ENCODE measurements around the gene PPP1R26.
"Not testable (repeated sequence)": the region's sequence is repeated elsewhere in the genome, so short reads cannot be mapped to it uniquely, and the experiment has no call there.

Gene PPP1R26

DNA sequence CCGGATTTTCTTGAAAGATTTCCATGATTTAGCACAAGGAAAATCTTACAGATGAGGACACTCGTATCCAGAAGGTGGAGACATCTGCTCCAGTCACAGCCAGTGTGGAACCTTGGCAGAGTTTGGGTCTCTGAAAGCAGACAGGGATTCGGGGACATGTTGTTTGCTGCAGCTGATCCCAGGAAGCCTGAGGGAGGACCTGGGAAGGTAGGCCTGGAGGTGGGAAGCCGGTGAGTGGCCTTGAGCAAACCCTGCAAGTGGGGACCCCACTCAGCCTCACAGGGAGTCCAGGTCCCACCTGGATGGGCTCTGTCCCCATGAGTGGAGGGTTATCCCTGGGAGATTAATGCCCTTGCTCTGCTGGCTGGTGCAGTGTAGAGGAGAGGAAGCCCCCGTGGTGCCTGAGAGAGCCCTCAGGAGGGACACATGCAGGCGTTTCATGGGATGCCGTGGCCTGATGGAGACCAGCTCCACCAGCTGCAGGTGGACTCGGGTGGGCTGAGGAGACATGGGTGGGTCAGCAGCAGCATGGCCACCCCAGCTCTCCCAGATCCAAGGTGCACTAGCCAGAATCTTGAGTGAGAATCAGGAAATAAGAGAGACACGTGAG, 28.7 kb downstream of the PPP1R26 start:
- no peak for DNase-seq (ENCODE audit: low read depth, low spot score)
- in situ Hi-C loops (cut with HindIII; ENCODE audit: low sequenced_read_pairs): no loop called here
- TF ChIP-seq, protein P1, sequence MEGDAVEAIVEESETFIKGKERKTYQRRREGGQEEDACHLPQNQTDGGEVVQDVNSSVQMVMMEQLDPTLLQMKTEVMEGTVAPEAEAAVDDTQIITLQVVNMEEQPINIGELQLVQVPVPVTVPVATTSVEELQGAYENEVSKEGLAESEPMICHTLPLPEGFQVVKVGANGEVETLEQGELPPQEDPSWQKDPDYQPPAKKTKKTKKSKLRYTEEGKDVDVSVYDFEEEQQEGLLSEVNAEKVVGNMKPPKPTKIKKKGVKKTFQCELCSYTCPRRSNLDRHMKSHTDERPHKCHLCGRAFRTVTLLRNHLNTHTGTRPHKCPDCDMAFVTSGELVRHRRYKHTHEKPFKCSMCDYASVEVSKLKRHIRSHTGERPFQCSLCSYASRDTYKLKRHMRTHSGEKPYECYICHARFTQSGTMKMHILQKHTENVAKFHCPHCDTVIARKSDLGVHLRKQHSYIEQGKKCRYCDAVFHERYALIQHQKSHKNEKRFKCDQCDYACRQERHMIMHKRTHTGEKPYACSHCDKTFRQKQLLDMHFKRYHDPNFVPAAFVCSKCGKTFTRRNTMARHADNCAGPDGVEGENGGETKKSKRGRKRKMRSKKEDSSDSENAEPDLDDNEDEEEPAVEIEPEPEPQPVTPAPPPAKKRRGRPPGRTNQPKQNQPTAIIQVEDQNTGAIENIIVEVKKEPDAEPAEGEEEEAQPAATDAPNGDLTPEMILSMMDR (IDR thresholded peaks at IDR 0.05; ENCODE audit: low read depth, low read length): no peak
- no peak overlapping the region for H3K4me3 ChIP-seq (ENCODE audit: low read depth, low read length)

DNA sequence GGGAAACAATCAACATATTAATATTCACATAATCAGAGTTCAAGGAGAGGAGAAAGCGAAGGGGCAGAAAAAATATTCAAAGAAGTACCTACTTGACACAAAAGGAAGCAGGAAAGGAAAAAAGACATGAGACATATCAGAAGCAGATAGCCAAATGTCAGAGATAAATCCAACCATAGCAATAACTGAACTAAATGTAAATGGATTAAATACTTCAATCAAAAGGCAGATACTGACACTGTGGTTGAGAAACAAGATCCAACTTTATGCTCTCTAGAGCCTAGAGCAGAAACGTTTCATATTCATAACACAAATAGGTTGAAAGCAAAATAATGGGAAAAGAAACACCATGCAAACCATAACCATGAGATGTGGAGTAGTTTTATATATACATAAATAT, 29.9 kb downstream of the PPP1R26 start:
- DNase-seq (ENCODE audit: low read depth, low spot score): no peak
- TF ChIP-seq, protein P1 (IDR thresholded peaks at IDR 0.05; ENCODE audit: low read depth, low read length): no peak
- no peak overlapping the region for H3K4me3 ChIP-seq (ENCODE audit: low read depth, low read length)
- in situ Hi-C loops (cut with HindIII; ENCODE audit: low sequenced_read_pairs): no loop called here

DNA sequence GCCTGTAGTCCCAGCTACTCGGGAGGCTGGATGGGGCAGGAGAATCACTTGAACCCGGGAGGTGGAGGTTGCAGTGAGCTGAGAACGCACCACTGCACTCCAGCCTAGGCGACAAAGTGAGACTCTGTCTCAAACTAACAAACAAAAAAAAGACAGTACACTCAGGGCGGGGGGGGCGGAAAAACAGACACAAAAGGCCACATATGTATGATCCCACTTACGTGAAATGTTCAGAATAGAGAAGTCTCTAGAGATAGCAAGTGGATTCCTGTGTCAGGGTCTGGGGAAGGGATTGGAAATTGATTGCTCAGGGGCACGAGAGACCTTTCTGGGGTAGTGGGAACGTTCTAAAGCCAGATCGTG, 32.6 kb downstream of the PPP1R26 start:
- in situ Hi-C loops (cut with HindIII; ENCODE audit: low sequenced_read_pairs): no loop called here
- H3K4me3 ChIP-seq (ENCODE audit: low read depth, low read length): no peak overlapping the region
- no peak for DNase-seq (ENCODE audit: low read depth, low spot score)
- TF ChIP-seq, protein P1 (IDR thresholded peaks at IDR 0.05; ENCODE audit: low read depth, low read length): no peak

DNA sequence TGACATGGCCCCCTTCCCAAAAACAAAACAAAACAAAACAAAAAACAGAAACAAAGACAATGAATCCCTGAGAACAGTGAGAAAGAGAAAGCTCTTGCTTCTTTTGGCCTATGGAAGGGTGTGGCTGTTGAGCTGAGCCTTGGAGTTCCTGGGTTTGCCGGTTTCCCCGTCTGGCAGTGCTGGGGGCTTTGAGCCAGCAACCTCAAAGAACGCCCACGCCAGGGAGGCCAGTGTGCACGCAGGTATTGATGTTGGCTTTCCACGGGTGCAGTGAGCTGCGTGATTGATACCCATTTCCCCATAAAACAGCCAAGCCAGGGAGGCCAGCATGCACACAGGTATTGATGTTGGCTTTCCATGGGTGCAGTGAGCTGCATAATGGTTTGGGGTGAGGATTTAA, 33.3 kb downstream of the PPP1R26 start:
- peak; percentile 38 for DNase-seq (ENCODE audit: low read depth, low spot score)
- in situ Hi-C loops (cut with HindIII; ENCODE audit: low sequenced_read_pairs): no loop called here
- TF ChIP-seq, protein P1 (IDR thresholded peaks at IDR 0.05; ENCODE audit: low read depth, low read length): no peak
- no peak overlapping the region for H3K4me3 ChIP-seq (ENCODE audit: low read depth, low read length)

DNA sequence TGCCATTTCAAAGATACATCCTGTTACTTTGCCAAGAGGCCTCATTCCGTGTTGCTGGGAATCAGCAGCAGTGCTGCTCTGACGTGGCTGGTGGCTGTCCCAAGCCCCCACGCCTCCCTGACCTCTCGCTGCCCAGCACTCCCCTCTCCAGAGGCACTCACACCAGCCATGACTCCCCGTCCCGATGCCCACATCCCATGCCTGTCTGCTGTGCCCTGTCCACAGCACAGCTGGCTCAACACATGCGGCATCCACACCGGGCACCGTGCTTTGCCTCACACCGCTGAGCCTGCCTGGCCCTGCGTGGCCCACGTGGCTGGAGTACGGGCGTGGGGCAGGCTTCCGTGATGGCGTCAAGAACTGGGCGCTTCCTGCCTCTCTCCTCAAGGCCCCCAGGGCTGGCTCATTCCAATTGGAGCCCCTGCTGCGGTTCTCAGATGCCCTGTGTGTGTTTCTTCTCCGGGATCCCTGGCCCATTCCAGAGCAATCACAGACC, 33.8 kb downstream of the PPP1R26 start:
- DNase-seq (ENCODE audit: low read depth, low spot score): no peak
- H3K4me3 ChIP-seq (ENCODE audit: low read depth, low read length): no peak overlapping the region
- in situ Hi-C loops (cut with HindIII; ENCODE audit: low sequenced_read_pairs): no loop called here
- TF ChIP-seq, protein P1 (IDR thresholded peaks at IDR 0.05; ENCODE audit: low read depth, low read length): no peak

DNA sequence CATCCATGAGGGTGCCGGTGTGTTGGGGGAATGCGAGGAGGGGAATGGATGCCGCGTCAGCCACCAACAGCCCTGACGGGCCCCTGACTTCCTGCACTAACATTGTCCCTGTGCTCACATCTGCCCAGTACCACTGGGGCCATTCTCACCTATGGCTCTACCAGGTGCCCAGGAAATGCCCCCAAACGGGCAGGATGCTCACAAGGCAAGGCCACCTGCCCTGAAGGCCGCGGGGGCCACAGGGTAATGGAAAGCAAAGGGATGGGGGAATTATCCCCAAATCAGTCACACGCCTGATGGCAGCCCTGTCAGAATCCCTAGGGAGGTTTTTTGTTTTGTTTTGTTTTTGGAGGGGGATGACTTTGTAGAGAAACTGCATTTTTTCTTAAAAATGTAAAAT, 34.3 kb downstream of the PPP1R26 start:
- in situ Hi-C loops (cut with HindIII; ENCODE audit: low sequenced_read_pairs); H3K4me3 ChIP-seq (ENCODE audit: low read depth, low read length); DNase-seq (ENCODE audit: low read depth, low spot score): not testable (repeated sequence)

DNA sequence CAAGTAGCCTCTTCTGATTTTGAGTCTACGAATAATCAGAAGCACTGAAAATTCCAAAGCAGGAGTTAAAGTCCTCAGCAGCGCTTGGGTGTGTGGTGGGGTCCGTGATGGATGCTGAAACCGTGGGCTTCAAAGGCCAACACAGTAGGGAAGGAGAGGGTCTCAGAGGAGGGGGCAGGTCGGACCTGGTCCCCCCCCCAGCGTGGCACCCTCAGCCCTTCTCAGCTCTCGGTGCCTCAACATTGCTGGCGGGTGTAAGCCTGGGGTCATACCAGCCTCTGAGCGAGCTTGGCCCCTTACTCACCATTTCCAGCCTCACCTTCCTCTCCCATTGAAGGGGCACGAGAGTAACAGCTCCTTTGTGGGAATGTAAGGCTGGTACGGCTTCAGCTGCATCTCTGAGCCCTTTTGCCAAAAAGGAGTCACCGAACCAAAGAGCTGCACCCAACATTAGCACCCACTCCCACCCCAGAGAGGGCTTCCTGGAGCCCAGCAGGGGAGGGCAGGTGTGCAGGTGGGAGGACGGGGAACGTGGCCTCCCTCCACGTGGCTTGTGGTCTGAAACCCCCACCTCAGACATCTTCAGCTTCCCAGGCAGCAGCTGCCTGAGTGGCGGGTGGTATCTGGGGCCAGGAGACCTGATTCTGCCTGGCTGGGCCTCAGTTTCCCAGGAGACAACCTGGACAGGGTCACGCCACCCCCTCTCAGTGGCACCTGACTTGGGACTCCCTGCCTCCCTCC, 34.9 kb downstream of the PPP1R26 start:
- no peak overlapping the region for H3K4me3 ChIP-seq (ENCODE audit: low read depth, low read length)
- in situ Hi-C loops (cut with HindIII; ENCODE audit: low sequenced_read_pairs): no loop called here
- TF ChIP-seq, protein P1 (IDR thresholded peaks at IDR 0.05; ENCODE audit: low read depth, low read length): no peak
- DNase-seq (ENCODE audit: low read depth, low spot score): no peak
